Measurements from ENCODE around the gene KCNN3. TPM values are rescaled to one million over a fixed set of nuclear protein-coding genes. Genes with fewer than 3 reads are reported as not detected.
A peak's percentile ranks its signal among the peaks of the same experiment; 100 is the strongest.

KCNN3 gene
- total and polyA plus RNA-seq, 7 donors: 0.23 to 27.7 (median 9.4) TPM

- no peak overlapping the region for H3K27ac ChIP-seq
- H3K4me3 ChIP-seq: no peak overlapping the region
- H3K36me3 ChIP-seq: no peaks in the 10 kb centered on the region
- no peak for DNase-seq
- H3K27me3 ChIP-seq: peaks cover 0 to 4% (median 0%) of the 10 kb centered on the region in 3 donors
- peaks cover 0 to 6% (median 0%) of the 10 kb centered on the region in 4 donors for H3K4me1 ChIP-seq
- H3K9me3 ChIP-seq: no peaks in the 10 kb centered on the region
- whole genome bisulfite sequencing, 2 donors: 78 to 84% methylated on average over 3 of the region's 3 CpGs
- intact Hi-C loops (cut with DNase I): no loop called here
- TF ChIP-seq POLR2AphosphoS5 (IDR thresholded peaks at IDR 0.05) (no peak), EP300 (IDR thresholded peaks at IDR 0.05) (no peak), POLR2A (IDR thresholded peaks at IDR 0.05) (no peak)
Observed at GRCh38 chr1:154876842-154877369, 6.8 kb upstream of the KCNN3 start.

DNA sequence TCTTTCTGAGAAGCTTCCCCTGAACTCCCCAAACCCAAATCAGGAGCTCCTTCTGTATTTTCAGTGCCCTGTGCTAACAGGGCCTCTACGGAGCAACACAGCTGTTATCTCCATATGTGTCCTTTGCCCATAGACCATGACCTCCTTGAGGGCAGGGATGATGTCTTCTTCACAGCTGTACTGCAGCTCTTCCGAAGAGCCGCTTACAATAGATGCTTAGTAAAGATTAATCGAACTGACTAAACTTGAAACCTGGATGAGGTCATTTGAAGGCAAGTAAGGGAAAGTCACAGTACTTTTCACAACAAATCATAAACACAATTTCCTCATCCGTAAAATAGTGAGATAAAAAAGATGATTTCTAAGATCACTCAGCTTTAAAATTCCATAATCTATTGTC lies 4.4 kb upstream of the KCNN3 start:
- Histone ChIP-seq H3K4me1 (peaks cover 0 to 18% (median 12%) of the 10 kb centered on the region in 4 donors), H3K27me3 (peaks cover 0 to 20% (median 4%) of the 10 kb centered on the region in 3 donors), H3K9me3 (no peaks in the 10 kb centered on the region), H3K27ac (no peak overlapping the region), H3K36me3 (no peaks in the 10 kb centered on the region), H3K4me3 (no peak overlapping the region)
- DNase-seq: peak; percentile 15
- intact Hi-C loops (cut with DNase I): no loop called here
- TF ChIP-seq, protein P1, sequence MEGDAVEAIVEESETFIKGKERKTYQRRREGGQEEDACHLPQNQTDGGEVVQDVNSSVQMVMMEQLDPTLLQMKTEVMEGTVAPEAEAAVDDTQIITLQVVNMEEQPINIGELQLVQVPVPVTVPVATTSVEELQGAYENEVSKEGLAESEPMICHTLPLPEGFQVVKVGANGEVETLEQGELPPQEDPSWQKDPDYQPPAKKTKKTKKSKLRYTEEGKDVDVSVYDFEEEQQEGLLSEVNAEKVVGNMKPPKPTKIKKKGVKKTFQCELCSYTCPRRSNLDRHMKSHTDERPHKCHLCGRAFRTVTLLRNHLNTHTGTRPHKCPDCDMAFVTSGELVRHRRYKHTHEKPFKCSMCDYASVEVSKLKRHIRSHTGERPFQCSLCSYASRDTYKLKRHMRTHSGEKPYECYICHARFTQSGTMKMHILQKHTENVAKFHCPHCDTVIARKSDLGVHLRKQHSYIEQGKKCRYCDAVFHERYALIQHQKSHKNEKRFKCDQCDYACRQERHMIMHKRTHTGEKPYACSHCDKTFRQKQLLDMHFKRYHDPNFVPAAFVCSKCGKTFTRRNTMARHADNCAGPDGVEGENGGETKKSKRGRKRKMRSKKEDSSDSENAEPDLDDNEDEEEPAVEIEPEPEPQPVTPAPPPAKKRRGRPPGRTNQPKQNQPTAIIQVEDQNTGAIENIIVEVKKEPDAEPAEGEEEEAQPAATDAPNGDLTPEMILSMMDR (IDR thresholded peaks at IDR 0.05): no peak
- no peak for TF ChIP-seq EP300 (IDR thresholded peaks at IDR 0.05)
- no peak for TF ChIP-seq POLR2AphosphoS5 (IDR thresholded peaks at IDR 0.05)
- TF ChIP-seq POLR2A (IDR thresholded peaks at IDR 0.05): no peak
- WGBS, 2 donors: 79 to 86% methylated on average over 5 of the region's 5 CpGs

- intact Hi-C loops (cut with DNase I): no loop called here
- TF ChIP-seq POLR2AphosphoS5 (IDR thresholded peaks at IDR 0.05) (no peak), POLR2A (IDR thresholded peaks at IDR 0.05) (no peak), EP300 (IDR thresholded peaks at IDR 0.05) (no peak)
- TF ChIP-seq, protein P1 (IDR thresholded peaks at IDR 0.05): no peak
- WGBS, 2 donors: 93 to 94% methylated on average over 9 of the region's 9 CpGs
- peak; percentile 53 for DNase-seq
- peaks cover 0 to 23% (median 19%) of the 10 kb centered on the region in 4 donors for H3K4me1 ChIP-seq
- no peak overlapping the region for H3K27ac ChIP-seq
- H3K9me3 ChIP-seq: no peaks in the 10 kb centered on the region
- H3K36me3 ChIP-seq: no peaks in the 10 kb centered on the region
- H3K27me3 ChIP-seq: peaks cover 0 to 23% (median 14%) of the 10 kb centered on the region in 3 donors
- H3K4me3 ChIP-seq: no peak overlapping the region
Observed at GRCh38 chr1:154873321-154873950, 3.4 kb upstream of the KCNN3 start.

- Histone ChIP-seq H3K9me3 (no peaks in the 10 kb centered on the region), H3K27me3 (peaks cover 0 to 31% (median 25%) of the 10 kb centered on the region in 3 donors), H3K4me3 (no peak overlapping the region), H3K36me3 (no peaks in the 10 kb centered on the region), H3K27ac (no peak overlapping the region), H3K4me1 (peaks cover 0 to 39% (median 28%) of the 10 kb centered on the region in 4 donors)
- DNase-seq: peak; percentile 40
- WGBS, 2 donors: 0 to 9% methylated on average over 1 of the region's 1 CpG
- TF ChIP-seq EP300 (IDR thresholded peaks at IDR 0.05) (no peak), POLR2AphosphoS5 (IDR thresholded peaks at IDR 0.05) (no peak), POLR2A (IDR thresholded peaks at IDR 0.05) (no peak)
- TF ChIP-seq, protein P1 (IDR thresholded peaks at IDR 0.05): no peak
- intact Hi-C loops (cut with DNase I): loop anchor here (2.0 kb wide), 1 partner anchor 313 kb away; the partner anchor contains the start of gene UBE2Q1
Observed at GRCh38 chr1:154871374-154871773, 1.3 kb upstream of the KCNN3 start.

- Histone ChIP-seq H3K4me3 (peak overlapping the region in 2 of 4 donors; percentile 50), H3K9me3 (no peaks in the 10 kb centered on the region), H3K27ac (peak overlapping the region in 1 of 4 donors; percentile 35), H3K27me3 (peaks cover 0 to 31% (median 25%) of the 10 kb centered on the region in 3 donors), H3K36me3 (no peaks in the 10 kb centered on the region), H3K4me1 (peaks cover 0 to 39% (median 28%) of the 10 kb centered on the region in 4 donors)
- 58 to 77% methylated on average over 6 of the region's 6 CpGs for WGBS, 2 donors
- DNase-seq: no peak
- intact Hi-C loops (cut with DNase I): loop anchor here (2.0 kb wide), 1 partner anchor 312 kb away; the partner anchor contains the start of gene UBE2Q1
- TF ChIP-seq EP300 (IDR thresholded peaks at IDR 0.05): no peak
- TF ChIP-seq, protein P1 (IDR thresholded peaks at IDR 0.05): no peak
- no peak for TF ChIP-seq POLR2A (IDR thresholded peaks at IDR 0.05)
- no peak for TF ChIP-seq POLR2AphosphoS5 (IDR thresholded peaks at IDR 0.05)
Observed at GRCh38 chr1:154870734-154871133, 653 bp upstream of the KCNN3 start.
